H9 (cell line): Measurements from ENCODE around the gene EHBP1. TPM values are rescaled to one million over a fixed set of nuclear protein-coding genes. Genes with fewer than 3 reads are reported as not detected.

Experiments used
- DNase-seq: peaks from one replicate; pipeline ENCODE4 v3.0.0-alpha.2; 2017
- H2AFZ ChIP-seq: one replicate; pipeline ENCODE4 v1.6.1; 2013; ENCODE audit warnings: mild to moderate bottlenecking, low read length, control low read depth, moderate library complexity
- H2AK5ac ChIP-seq: 2 replicates; pipeline ENCODE4 v1.6.1; 2013; ENCODE audit warnings: low read length, control low read depth, mixed read lengths; ENCODE audit not compliant: insufficient read length
- H2BK120ac ChIP-seq: one replicate; pipeline ENCODE4 v1.6.1; 2013; ENCODE audit warnings: low read depth, mild to moderate bottlenecking, low read length, control low read depth, inconsistent platforms; ENCODE audit not compliant: poor library complexity, severe bottlenecking
- H2BK12ac ChIP-seq: 2 replicates; pipeline ENCODE4 v1.6.1; 2013; ENCODE audit warnings: low read length, control low read depth, mixed read lengths, low read depth; ENCODE audit not compliant: insufficient read length
- H2BK15ac ChIP-seq: 2 replicates; pipeline ENCODE4 v1.6.1; 2013; ENCODE audit warnings: low read depth, low read length, control low read depth
- H2BK20ac ChIP-seq: one replicate; pipeline ENCODE4 v1.6.1; 2013; ENCODE audit warnings: low read depth, mild to moderate bottlenecking, low read length, control low read depth, inconsistent platforms; ENCODE audit not compliant: poor library complexity, severe bottlenecking
- H2BK5ac ChIP-seq: 2 replicates; pipeline ENCODE4 v1.6.1; 2013; ENCODE audit warnings: low read length, control low read depth, mixed read lengths; ENCODE audit not compliant: insufficient read length
- H3K14ac ChIP-seq: 2 replicates; pipeline ENCODE4 v1.6.1; 2013; ENCODE audit warnings: low read length, control low read depth; ENCODE audit not compliant: insufficient read depth
- H3K18ac ChIP-seq: 2 replicates; pipeline ENCODE4 v1.6.1; 2013; ENCODE audit warnings: low read depth, mild to moderate bottlenecking, mixed read lengths, low read length, control low read depth; ENCODE audit not compliant: insufficient read length
- H3K23ac ChIP-seq: 2 replicates; pipeline ENCODE4 v1.6.1; 2013; ENCODE audit warnings: low read length, control low read depth, mixed read lengths, low read depth; ENCODE audit not compliant: insufficient read length
- H3K23me2 ChIP-seq: 2 replicates; pipeline ENCODE4 v1.6.1; 2013; ENCODE audit warnings: low read depth, mild to moderate bottlenecking, mixed read lengths, low read length, control low read depth; ENCODE audit not compliant: insufficient read length, poor library complexity, severe bottlenecking
- H3K27ac ChIP-seq: 2 replicates; pipeline ENCODE4 v1.5.1; 2013; ENCODE audit warnings: low read length, control low read depth, mixed read lengths, low read depth; ENCODE audit not compliant: insufficient read length
- H3K27me3 ChIP-seq: 2 replicates; pipeline ENCODE4 v1.6.1; 2013; ENCODE audit warnings: low read length, control low read depth, inconsistent platforms; ENCODE audit not compliant: insufficient read depth
- H3K4ac ChIP-seq: 2 replicates; pipeline ENCODE4 v1.6.1; 2013; ENCODE audit warnings: low read depth, mild to moderate bottlenecking, control low read depth, inconsistent platforms, low read length, moderate library complexity
- H3K4me1 ChIP-seq: 2 replicates; pipeline ENCODE4 v1.6.1; 2013; ENCODE audit warnings: low read length, control low read depth, inconsistent platforms; ENCODE audit not compliant: insufficient read depth
- H3K4me2 ChIP-seq: 2 replicates; pipeline ENCODE4 v1.6.1; 2013; ENCODE audit warnings: low read length, control low read depth, mixed read lengths; ENCODE audit not compliant: insufficient read length, insufficient read depth
- H3K56ac ChIP-seq: 2 replicates; pipeline ENCODE4 v1.6.1; 2013; ENCODE audit warnings: low read depth, mild to moderate bottlenecking, mixed read lengths, low read length, control low read depth; ENCODE audit not compliant: insufficient read length
- H3K79me1 ChIP-seq: 2 replicates; pipeline ENCODE4 v1.6.1; 2013; ENCODE audit warnings: low read depth, mild to moderate bottlenecking, moderate library complexity, low read length, control low read depth, inconsistent platforms; ENCODE audit not compliant: insufficient read depth, poor library complexity, severe bottlenecking
- H3K79me2 ChIP-seq: 2 replicates; pipeline ENCODE4 v1.6.1; 2013; ENCODE audit warnings: low read length, control low read depth, inconsistent platforms; ENCODE audit not compliant: insufficient read depth
- H3K9ac ChIP-seq: 2 replicates; pipeline ENCODE4 v1.6.1; 2013; ENCODE audit warnings: low read length, control low read depth, mixed read lengths; ENCODE audit not compliant: insufficient read length; ENCODE audit errors: extremely low read depth
- H3K9me3 ChIP-seq: one replicate; pipeline ENCODE4 v1.6.1; 2013; ENCODE audit warnings: low read depth, low read length, inconsistent platforms; ENCODE audit not compliant: control insufficient read depth
- H3T11ph ChIP-seq: one replicate; pipeline ENCODE4 v1.6.1; 2013; ENCODE audit warnings: mild to moderate bottlenecking, low read length, control low read depth, inconsistent platforms
- H4K20me1 ChIP-seq: one replicate; pipeline ENCODE4 v1.6.1; 2013; ENCODE audit not compliant: control insufficient read depth, insufficient read length, insufficient read depth
- H4K5ac ChIP-seq: 2 replicates; pipeline ENCODE4 v1.6.1; 2013; ENCODE audit warnings: low read depth, mild to moderate bottlenecking, mixed read lengths, low read length, control low read depth; ENCODE audit not compliant: insufficient read length
- H4K8ac ChIP-seq: replicated peaks from 2 replicates; pipeline ENCODE4 v1.6.1; 2013; ENCODE audit warnings: low read length, control low read depth, mixed read lengths, low read depth; ENCODE audit not compliant: insufficient read length
- H4K91ac ChIP-seq: 2 replicates; pipeline ENCODE4 v1.6.1; 2013; ENCODE audit warnings: low read depth, mild to moderate bottlenecking, moderate library complexity, mixed read lengths, low read length, control low read depth; ENCODE audit not compliant: insufficient read length
- H3K27ac Mint-ChIP-seq, 3 experiments: 2 replicates in 2 of 3; 3 replicates in 1 of 3; pipeline ENCODE4 v1.8.0; 2020 to 2021; ENCODE audit warnings: mixed read lengths in 3 of 3, mild to moderate bottlenecking in 1 of 3, moderate library complexity in 1 of 3
- H3K27me3 Mint-ChIP-seq: 2 replicates; pipeline ENCODE4 v1.8.0; 2021; ENCODE audit warnings: low read depth, mild to moderate bottlenecking, moderate library complexity, mixed read lengths
- H3K36me3 Mint-ChIP-seq, 3 experiments: 2 replicates in 2 of 3; 3 replicates in 1 of 3; pipeline ENCODE4 v1.8.0; 2020 to 2021; ENCODE audit warnings: low read depth in 3 of 3, mixed read lengths in 3 of 3; ENCODE audit not compliant: insufficient read depth in 1 of 3
- H3K4me1 Mint-ChIP-seq, 2 experiments: 2 replicates each; pipeline ENCODE4 v1.8.0; 2020; ENCODE audit warnings: mixed read lengths in 2 of 2
- H3K4me3 Mint-ChIP-seq, 2 experiments: 2 replicates in 1 of 2; 3 replicates in 1 of 2; pipeline ENCODE4 v1.8.0; 2020 to 2021; ENCODE audit warnings: mild to moderate bottlenecking in 2 of 2, mixed read lengths in 2 of 2, moderate library complexity in 1 of 2
- H3K9me3 Mint-ChIP-seq, 2 experiments: 2 replicates in 1 of 2; 3 replicates in 1 of 2; pipeline ENCODE4 v1.8.0; 2020; ENCODE audit warnings: mild to moderate bottlenecking in 2 of 2, mixed read lengths in 2 of 2, moderate library complexity in 1 of 2
- CTCF ChIP-seq: fragments of 200-600 bp; sonication (generic); conservative IDR thresholded peaks from 3 replicates; pipeline ENCODE4 v1.8.0; 2021; ENCODE audit warnings: antibody characterized with exemption, mild to moderate bottlenecking
- WGBS: extraction: QIAGEN DNeasy Blood & Tissue Kit; methylation state at CpG from one replicate; pipeline ENCODE4 v1.1.7; 2013; ENCODE audit warnings: missing lambda C conversion rate, low lambda C conversion rate, mixed read lengths; ENCODE audit not compliant: insufficient read length; ENCODE audit errors: extremely low coverage; 5-methylcytosine and 5-hydroxymethylcytosine counted together
- total RNA-seq: library from RNA; stranded (reverse); gene quantifications from 2 replicates; pipeline ENCODE4 v1.2.1, GENCODE V29; 2021

Gene EHBP1
- total RNA-seq, 1 experiment from 2014 or later: 35.6 TPM

- H2BK15ac ChIP-seq: no peak overlapping the region
- H3K27me3 ChIP-seq: no peaks in the 10 kb centered on the region
- no peak overlapping the region for H3K23ac ChIP-seq
- H3K9ac ChIP-seq: no peak overlapping the region
- H3K27ac ChIP-seq: no peak overlapping the region
- no peak overlapping the region for H3T11ph ChIP-seq
- DNase-seq: no peak
- no peak overlapping the region for H3K18ac ChIP-seq
- no peaks in the 10 kb centered on the region for H3K4me1 ChIP-seq
- H3K9me3 ChIP-seq: no peaks in the 10 kb centered on the region
- H2BK120ac ChIP-seq: no peak overlapping the region
- no peak overlapping the region for H3K4me2 ChIP-seq
- Mint-ChIP-seq H3K36me3 (peaks cover 28 to 40% (median 29%) of the 10 kb centered on the region in 3 experiments), H3K27ac (no peak overlapping the region), H3K27me3 (no peaks in the 10 kb centered on the region), H3K4me3 (no peak overlapping the region), H3K4me1 (peaks cover 3 to 14% of the 10 kb centered on the region in 2 experiments; a peak in 3 of 4 replicates), H3K9me3 (no peaks in the 10 kb centered on the region; a peak in 1 of 5 replicates)
- H2AFZ ChIP-seq: no peak overlapping the region
- H4K8ac ChIP-seq: no peak overlapping the region
- H3K23me2 ChIP-seq: no peaks in the 10 kb centered on the region
- no peak overlapping the region for H2AK5ac ChIP-seq
- H2BK12ac ChIP-seq: no peak overlapping the region
- WGBS: no CpG with 5 or more reads among the region's 4 CpGs
- no peak overlapping the region for H2BK20ac ChIP-seq
- no peaks in the 10 kb centered on the region for H4K20me1 ChIP-seq
- H3K4ac ChIP-seq: no peak overlapping the region
- no peak overlapping the region for H4K5ac ChIP-seq
- H3K14ac ChIP-seq: no peak overlapping the region
- H4K91ac ChIP-seq: no peak overlapping the region
- no peak for TF ChIP-seq CTCF
- H3K56ac ChIP-seq: no peak overlapping the region
- H3K79me1 ChIP-seq: no peaks in the 10 kb centered on the region
- no peak overlapping the region for H2BK5ac ChIP-seq
- H3K79me2 ChIP-seq: no peaks in the 10 kb centered on the region
Measured at GRCh38 chr2:62826953-62827675, 121.6 kb downstream of the EHBP1 start.
